ENCODE results near the gene ZBTB7C.

Gene ZBTB7C

DNA sequence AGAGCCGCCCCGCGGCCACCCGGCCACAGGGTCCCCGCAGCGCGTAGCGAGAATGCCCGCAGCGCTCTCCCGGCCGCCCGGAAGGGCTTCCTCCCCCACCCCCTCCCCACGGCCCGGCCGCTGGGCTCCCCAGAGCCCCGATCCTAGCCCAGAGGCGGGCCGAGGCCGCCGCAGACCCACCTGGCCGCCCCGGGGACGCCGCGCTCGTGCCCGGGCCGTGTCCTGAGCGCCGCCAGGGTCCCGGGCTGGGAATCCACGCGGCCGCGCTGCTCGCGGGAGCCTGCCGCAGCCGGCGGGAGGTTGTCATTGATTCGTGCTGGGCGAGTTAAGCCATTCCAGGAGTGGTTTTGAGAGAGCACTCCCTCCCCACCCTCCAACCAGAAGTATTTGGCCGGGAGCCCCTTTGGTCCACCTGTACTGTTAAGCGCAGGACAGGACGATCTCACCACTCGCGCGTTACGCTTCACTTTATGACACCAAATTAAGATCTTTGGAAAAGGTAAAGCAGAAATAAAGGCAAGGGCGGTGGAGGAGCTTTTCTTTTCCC is 272.3 kb downstream of the ZBTB7C start:
- ChIA-PET CTCF (interaction anchor here (0.7 to 2.0 kb wide), 2 partner anchors 9 to 45 kb away, joined by 3 to 6 read pairs; no protein-coding TSS in a partner anchor), POLR2A (interaction anchor here (1.0 kb wide), 1 partner anchor 19 kb away, joined by 5 read pairs; no protein-coding TSS in a partner anchor)
- H3K9me3 ChIP-seq (ENCODE audit: control insufficient read depth, insufficient read depth, low read depth, low read length), result no peaks in the 10 kb centered on the region
- peak overlapping the region; percentile 42 for H3K4me3 ChIP-seq (ENCODE audit: low read depth, low read length)
- TF ChIP-seq PRDM1 (tag by site-specific recombination; IDR thresholded peaks at IDR 0.05), result no peak
- TF ChIP-seq, protein P1, sequence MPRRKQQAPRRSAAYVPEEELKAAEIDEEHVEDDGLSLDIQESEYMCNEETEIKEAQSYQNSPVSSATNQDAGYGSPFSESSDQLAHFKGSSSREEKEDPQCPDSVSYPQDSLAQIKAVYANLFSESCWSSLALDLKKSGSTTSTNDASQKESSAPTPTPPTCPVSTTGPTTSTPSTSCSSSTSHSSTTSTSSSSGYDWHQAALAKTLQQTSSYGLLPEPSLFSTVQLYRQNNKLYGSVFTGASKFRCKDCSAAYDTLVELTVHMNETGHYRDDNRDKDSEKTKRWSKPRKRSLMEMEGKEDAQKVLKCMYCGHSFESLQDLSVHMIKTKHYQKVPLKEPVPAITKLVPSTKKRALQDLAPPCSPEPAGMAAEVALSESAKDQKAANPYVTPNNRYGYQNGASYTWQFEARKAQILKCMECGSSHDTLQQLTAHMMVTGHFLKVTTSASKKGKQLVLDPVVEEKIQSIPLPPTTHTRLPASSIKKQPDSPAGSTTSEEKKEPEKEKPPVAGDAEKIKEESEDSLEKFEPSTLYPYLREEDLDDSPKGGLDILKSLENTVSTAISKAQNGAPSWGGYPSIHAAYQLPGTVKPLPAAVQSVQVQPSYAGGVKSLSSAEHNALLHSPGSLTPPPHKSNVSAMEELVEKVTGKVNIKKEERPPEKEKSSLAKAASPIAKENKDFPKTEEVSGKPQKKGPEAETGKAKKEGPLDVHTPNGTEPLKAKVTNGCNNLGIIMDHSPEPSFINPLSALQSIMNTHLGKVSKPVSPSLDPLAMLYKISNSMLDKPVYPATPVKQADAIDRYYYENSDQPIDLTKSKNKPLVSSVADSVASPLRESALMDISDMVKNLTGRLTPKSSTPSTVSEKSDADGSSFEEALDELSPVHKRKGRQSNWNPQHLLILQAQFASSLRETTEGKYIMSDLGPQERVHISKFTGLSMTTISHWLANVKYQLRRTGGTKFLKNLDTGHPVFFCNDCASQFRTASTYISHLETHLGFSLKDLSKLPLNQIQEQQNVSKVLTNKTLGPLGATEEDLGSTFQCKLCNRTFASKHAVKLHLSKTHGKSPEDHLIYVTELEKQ (tag by site-specific recombination; IDR thresholded peaks at IDR 0.05; ENCODE audit: borderline replicate concordance), result no peak
- TF ChIP-seq, protein P2, sequence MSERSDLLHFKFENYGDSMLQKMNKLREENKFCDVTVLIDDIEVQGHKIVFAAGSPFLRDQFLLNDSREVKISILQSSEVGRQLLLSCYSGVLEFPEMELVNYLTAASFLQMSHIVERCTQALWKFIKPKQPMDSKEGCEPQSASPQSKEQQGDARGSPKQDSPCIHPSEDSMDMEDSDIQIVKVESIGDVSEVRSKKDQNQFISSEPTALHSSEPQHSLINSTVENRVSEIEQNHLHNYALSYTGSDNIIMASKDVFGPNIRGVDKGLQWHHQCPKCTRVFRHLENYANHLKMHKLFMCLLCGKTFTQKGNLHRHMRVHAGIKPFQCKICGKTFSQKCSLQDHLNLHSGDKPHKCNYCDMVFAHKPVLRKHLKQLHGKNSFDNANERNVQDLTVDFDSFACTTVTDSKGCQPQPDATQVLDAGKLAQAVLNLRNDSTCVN (tag by site-specific recombination; optimal IDR thresholded peaks at IDR 0.05), result peak; percentile 4
- no peak for TF ChIP-seq RBAK (tag by site-specific recombination; IDR thresholded peaks at IDR 0.05)
- TF ChIP-seq, protein P3, sequence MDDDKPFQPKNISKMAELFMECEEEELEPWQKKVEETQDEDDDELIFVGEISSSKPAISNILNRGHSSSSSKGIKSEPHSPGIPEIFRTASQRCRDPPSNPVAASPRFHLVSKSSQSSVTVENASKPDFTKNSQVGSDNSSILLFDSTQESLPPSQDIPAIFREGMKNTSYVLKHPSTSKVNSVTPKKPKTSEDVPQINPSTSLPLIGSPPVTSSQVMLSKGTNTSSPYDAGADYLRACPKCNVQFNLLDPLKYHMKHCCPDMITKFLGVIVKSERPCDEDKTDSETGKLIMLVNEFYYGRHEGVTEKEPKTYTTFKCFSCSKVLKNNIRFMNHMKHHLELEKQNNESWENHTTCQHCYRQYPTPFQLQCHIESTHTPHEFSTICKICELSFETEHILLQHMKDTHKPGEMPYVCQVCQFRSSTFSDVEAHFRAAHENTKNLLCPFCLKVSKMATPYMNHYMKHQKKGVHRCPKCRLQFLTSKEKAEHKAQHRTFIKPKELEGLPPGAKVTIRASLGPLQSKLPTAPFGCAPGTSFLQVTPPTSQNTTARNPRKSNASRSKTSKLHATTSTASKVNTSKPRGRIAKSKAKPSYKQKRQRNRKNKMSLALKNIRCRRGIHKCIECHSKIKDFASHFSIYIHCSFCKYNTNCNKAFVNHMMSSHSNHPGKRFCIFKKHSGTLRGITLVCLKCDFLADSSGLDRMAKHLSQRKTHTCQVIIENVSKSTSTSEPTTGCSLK (tag by site-specific recombination; IDR thresholded peaks at IDR 0.05), result no peak
- TF ChIP-seq ZSCAN23 (tag by site-specific recombination; IDR thresholded peaks at IDR 0.05), result no peak
- no peak for TF ChIP-seq ZNF146 (tag by site-specific recombination; IDR thresholded peaks at IDR 0.05)
- TF ChIP-seq MEIS1 (CRISPR knock-in tag; IDR thresholded peaks at IDR 0.05; ENCODE audit: borderline replicate concordance), result no peak
- TF ChIP-seq, protein P4, sequence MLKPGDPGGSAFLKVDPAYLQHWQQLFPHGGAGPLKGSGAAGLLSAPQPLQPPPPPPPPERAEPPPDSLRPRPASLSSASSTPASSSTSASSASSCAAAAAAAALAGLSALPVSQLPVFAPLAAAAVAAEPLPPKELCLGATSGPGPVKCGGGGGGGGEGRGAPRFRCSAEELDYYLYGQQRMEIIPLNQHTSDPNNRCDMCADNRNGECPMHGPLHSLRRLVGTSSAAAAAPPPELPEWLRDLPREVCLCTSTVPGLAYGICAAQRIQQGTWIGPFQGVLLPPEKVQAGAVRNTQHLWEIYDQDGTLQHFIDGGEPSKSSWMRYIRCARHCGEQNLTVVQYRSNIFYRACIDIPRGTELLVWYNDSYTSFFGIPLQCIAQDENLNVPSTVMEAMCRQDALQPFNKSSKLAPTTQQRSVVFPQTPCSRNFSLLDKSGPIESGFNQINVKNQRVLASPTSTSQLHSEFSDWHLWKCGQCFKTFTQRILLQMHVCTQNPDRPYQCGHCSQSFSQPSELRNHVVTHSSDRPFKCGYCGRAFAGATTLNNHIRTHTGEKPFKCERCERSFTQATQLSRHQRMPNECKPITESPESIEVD (tag by site-specific recombination; IDR thresholded peaks at IDR 0.05), result no peak
- TF ChIP-seq ZNF138 (tag by site-specific recombination; IDR thresholded peaks at IDR 0.05; ENCODE audit: borderline replicate concordance), result no peak
- 0 out of 2 replicates have a peak, but pooled peaks have one; percentile 5 for TF ChIP-seq IKZF3 (tag by site-specific recombination; IDR thresholded peaks at IDR 0.05)
- TF ChIP-seq ZBTB1 (tag by site-specific recombination; IDR thresholded peaks at IDR 0.05), result no peak
- TF ChIP-seq ZBTB8A (tag by site-specific recombination; IDR thresholded peaks at IDR 0.05), result peak; percentile 3; the same call in 1 of the 2 replicates
- TF ChIP-seq ZNF621 (tag by site-specific recombination; IDR thresholded peaks at IDR 0.05), result no peak
- TF ChIP-seq, protein P5, sequence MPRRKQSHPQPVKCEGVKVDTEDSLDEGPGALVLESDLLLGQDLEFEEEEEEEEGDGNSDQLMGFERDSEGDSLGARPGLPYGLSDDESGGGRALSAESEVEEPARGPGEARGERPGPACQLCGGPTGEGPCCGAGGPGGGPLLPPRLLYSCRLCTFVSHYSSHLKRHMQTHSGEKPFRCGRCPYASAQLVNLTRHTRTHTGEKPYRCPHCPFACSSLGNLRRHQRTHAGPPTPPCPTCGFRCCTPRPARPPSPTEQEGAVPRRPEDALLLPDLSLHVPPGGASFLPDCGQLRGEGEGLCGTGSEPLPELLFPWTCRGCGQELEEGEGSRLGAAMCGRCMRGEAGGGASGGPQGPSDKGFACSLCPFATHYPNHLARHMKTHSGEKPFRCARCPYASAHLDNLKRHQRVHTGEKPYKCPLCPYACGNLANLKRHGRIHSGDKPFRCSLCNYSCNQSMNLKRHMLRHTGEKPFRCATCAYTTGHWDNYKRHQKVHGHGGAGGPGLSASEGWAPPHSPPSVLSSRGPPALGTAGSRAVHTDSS (tag by site-specific recombination; IDR thresholded peaks at IDR 0.05), result no peak
- TF ChIP-seq ZNF112 (tag by site-specific recombination; IDR thresholded peaks at IDR 0.05), result no peak
- TF ChIP-seq, protein P6, sequence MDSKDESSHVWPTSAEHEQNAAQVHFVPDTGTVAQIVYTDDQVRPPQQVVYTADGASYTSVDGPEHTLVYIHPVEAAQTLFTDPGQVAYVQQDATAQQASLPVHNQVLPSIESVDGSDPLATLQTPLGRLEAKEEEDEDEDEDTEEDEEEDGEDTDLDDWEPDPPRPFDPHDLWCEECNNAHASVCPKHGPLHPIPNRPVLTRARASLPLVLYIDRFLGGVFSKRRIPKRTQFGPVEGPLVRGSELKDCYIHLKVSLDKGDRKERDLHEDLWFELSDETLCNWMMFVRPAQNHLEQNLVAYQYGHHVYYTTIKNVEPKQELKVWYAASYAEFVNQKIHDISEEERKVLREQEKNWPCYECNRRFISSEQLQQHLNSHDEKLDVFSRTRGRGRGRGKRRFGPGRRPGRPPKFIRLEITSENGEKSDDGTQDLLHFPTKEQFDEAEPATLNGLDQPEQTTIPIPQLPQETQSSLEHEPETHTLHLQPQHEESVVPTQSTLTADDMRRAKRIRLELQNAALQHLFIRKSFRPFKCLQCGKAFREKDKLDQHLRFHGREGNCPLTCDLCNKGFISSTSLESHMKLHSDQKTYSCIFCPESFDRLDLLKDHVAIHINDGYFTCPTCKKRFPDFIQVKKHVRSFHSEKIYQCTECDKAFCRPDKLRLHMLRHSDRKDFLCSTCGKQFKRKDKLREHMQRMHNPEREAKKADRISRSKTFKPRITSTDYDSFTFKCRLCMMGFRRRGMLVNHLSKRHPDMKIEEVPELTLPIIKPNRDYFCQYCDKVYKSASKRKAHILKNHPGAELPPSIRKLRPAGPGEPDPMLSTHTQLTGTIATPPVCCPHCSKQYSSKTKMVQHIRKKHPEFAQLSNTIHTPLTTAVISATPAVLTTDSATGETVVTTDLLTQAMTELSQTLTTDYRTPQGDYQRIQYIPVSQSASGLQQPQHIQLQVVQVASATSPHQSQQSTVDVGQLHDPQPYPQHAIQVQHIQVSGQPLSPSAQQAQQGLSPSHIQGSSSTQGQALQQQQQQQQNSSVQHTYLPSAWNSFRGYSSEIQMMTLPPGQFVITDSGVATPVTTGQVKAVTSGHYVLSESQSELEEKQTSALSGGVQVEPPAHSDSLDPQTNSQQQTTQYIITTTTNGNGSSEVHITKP (tag by site-specific recombination; IDR thresholded peaks at IDR 0.05), result peak; percentile 78
- TF ChIP-seq ZBTB20 (tag by site-specific recombination; IDR thresholded peaks at IDR 0.05), result peak; percentile 68
- no peak for TF ChIP-seq ZNF514 (tag by site-specific recombination; IDR thresholded peaks at IDR 0.05)
- peak; percentile 89 for TF ChIP-seq ZNF341 (tag by site-specific recombination; IDR thresholded peaks at IDR 0.05; ENCODE audit: low read depth)
- H3K27ac ChIP-seq (ENCODE audit: extremely low read depth, low read depth, low read length), result peak overlapping the region; percentile 82; the same call in 1 of the 2 replicates
- no peaks in the 10 kb centered on the region for H3K36me3 ChIP-seq (ENCODE audit: control insufficient read depth in 2 of 2, insufficient read depth in 1 of 2, low read length in 2 of 2)
- H3K4me1 ChIP-seq (ENCODE audit: control insufficient read depth, insufficient read depth, low read length), result peaks cover 32% of the 10 kb centered on the region
